NCI-H226 (cell line): ENCODE results near the gene NRG4.
A peak's percentile ranks its signal among the peaks of the same experiment; 100 is the strongest.
"Not testable (repeated sequence)": the region's sequence is repeated elsewhere in the genome, so short reads cannot be mapped to it uniquely, and the experiment has no call there.

Source experiments
- DNase-seq: peaks from one replicate; pipeline ENCODE4 v3.0.0-alpha.2; 2015

The NRG4 gene, protein sequence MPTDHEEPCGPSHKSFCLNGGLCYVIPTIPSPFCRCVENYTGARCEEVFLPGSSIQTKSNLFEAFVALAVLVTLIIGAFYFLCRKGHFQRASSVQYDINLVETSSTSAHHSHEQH

DNA sequence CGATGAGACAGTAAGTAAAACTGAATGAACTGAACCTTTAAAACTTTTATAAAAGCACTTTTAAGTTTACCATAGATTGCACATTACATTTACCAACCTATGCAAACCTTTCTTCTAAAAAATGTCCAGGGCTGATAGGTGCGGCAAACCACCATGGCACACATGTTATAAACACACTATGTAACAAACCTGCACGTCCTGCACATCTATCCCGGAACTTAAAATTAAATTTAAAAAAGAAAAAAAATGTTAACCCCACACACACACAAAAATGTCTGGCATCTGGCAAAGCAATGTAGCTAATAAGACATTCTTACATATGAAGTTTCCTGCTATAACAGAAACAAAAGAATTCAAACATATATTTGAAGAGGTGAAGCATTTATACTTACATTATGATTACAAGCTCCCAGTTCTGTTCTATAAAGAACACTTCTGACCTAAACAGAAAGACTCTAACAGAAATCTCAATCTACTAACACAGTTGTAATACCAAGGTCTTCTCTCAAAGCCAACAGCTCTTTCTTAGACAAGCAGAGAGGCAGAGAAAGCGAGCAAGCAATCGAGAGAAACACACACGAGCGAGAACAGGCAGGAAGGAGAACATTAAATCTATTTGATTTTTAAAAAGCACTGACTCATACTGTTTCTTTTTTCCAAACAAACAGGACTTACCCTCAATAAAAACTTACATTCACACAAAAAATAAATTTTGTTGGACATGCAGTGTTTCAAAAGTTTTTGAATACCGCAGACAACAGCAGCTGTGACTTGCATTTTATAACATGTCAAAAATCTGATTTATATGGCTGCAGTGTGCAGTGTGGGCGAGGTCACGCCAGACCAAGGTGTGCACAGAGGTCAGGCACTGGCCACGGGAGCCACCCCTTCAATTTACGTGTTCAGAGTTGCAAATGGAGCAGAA lies at the start of gene NRG4:
Gene NRG4 (minus strand): TSS at position 798 of the 925 bp plus-strand sequence. CDS start 1,194 bp downstream, outside the sequence.
- DNase-seq = no peak

DNA sequence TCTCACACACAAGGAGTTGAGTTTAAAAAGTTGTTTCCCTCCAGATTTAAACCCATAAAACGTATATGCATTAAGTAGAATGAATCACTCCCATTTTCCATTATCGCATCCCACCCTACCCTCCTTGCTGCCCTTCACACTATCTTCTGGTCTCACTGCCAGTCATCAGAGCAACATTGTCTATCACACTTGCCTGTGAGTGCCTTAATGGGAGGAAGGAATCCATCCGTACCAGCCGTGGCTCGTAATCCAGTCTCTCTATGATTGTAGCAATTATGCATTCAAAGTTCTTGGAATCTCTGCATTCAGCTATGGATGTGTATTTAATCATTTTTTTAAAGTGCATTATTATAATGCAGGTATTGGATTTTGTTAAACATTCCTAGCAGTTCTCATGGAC lies 49.5 kb upstream of the NRG4 start:
- no peak for DNase-seq

GRCh38 chr15:76060118-76060989 lies 48.1 kb upstream of the NRG4 start:
- no peak for DNase-seq

DNA sequence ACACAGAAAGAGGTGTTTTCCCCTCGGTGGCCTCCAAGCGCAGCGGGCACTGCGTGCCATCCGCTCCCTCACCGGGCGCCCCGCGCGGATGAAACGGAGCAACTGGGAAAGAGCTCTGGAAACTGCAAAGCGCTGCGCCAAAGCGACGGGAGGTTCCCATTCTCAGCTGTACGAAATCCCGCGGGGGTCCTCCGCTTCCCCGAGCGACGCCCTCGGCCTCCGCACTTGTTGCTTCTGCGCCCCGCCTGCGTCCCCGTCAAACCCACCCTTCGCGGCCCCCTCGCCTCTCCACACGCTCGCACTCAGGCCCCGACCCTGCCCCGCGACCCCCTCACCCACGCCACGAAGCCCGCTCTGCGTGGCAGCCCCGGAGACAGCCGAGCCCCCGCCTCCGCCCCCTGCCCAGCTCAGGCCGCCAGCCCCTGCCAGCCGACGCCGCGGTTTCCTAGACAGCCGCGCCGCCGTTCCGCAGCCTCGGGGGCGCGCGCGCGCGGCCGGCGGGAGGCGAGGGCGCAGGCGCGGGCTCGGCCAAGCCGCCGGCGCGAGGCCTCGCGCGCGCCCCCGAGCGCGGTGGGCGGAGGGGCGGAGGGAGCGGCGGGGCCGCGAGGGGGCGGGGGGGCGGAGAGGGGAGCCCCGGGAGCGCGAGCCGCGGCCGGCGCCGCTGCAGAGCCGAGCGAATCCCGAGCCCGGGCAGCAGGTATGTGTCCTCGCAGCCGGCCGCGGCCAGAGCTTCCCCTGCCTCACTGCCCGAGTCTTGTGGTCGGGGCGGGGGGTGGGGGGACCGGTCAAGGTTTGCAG lies 47.3 kb upstream of the NRG4 start, which contains the start of gene TMEM266:
Gene TMEM266 (plus strand): TSS at position 666 of the 798 bp plus-strand sequence. CDS start 74,279 bp downstream, outside the sequence.
- peak; percentile 27 for DNase-seq

DNA sequence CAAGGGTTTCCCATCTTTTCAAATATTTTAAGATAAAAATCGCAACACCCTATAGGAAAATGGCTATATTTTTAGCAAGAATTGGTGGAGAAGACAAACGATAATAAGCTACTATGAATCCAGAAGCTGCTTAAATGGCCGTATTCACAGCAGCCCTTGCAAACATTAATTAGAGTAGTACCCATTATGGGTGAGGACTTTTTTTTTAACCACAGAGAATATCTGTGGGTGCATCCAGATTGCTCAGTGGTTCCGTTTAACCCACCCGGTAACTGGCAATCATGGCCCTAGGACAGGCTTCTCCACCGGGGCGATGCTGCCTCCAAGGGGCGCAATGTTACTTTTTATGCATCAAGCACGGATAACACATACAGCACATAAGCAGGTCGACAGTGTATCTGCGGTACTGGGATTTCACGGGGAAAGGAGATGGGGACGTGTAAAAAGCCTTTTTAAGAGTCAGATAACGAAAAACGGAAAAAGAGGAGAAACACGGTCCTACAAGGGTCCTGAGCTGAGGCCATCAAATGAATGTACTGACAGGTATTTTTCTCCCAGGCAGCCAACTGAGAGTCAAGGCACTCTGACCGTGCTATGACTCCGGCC lies 46.6 kb upstream of the NRG4 start:
- no peak for DNase-seq

GRCh38 chr15:76057332-76058000 lies 45.2 kb upstream of the NRG4 start:
- no peak for DNase-seq

DNA sequence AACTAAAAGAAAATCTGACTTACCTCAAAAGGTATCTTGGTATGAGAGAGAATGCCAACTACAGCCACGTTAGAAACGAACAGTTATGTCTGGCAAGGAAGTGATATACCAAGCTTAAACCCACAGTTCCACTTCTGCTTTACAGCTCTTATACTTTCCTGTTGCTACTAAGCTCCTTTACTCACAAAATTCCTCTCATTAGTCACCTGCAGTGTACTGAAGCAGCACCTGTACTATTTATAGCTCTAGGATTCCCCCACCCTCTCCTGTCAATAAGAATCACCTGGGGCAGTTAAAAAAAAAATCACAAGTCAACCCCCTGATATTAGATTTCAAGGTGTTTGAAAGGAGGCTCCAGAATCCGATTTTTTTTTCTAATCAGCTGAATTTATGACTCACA lies 44.7 kb upstream of the NRG4 start:
- DNase-seq = no peak

DNA sequence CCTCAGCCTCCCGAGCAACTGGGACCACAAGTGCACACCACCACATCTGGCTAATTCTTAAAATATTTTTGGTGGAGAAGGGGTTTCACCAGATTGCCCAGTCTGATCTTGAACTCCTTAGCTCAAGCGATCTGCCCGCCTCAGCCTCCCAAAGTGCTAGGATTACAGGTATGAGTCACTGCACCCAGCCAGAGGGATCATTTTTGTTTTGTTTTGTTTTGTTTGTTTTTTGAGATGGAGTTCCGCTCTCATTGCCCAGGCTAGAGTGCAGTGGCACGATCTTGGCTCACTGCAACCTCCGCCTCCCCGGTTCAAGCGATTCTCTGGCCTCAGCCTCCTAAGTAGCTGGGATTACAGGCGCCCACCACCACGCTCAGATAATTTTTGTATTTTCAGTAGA lies 42.0 kb upstream of the NRG4 start:
- not testable (repeated sequence) for DNase-seq

GRCh38 chr15:76038512-76038911 lies 26.3 kb upstream of the NRG4 start:
- no peak for DNase-seq

GRCh38 chr15:76035593-76035992 lies 23.4 kb upstream of the NRG4 start:
- DNase-seq = no peak

- DNase-seq = no peak
Measured at GRCh38 chr15:76034111-76034510, 21.9 kb upstream of the NRG4 start.

DNA sequence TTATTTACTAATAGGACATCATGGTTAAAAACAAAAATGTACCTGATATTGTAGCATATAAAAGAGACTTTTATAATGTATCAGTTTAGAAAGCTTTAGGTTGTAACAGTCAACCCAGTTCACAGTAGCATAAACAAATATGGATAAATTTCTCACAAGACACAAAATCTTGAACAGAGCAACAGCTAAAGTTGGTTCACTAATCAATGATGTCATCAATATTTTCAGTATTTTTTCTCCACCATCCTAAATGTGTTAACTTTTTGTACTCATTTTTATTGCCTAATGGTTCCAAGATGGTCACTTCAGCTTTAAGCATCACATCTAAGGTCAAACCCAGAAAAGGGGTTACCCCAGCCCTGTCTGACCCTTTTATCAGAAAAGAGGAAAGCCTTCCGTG lies 21.2 kb upstream of the NRG4 start:
- DNase-seq = no peak

DNA sequence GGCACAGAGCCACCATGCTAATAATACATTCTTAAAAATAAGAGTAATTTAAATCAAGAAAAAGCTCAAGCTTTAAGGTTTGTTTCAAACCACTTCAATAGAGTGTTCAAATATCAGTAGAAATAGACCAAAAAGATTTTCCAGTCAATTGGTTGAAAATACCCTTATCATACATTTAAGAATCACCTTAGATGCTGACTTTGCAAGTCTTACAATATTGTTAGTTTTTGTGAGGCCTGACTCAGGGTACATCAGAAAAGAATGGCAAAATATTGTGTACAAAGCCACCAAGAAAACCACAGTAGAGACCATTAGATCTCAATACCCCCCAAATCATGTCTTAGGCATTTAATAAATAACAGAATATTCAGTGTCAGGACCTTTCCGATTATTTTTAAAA lies 19.8 kb upstream of the NRG4 start:
- DNase-seq = no peak

GRCh38 chr15:76024021-76024768 lies 12.0 kb upstream of the NRG4 start:
- no peak for DNase-seq

- DNase-seq = not testable (repeated sequence)
Measured at GRCh38 chr15:76013470-76013869, 1.2 kb upstream of the NRG4 start.

- DNase-seq = no peak
Measured at GRCh38 chr15:76010613-76011012, 1.6 kb downstream of the NRG4 start.

- DNase-seq = peak; percentile 59
Measured at GRCh38 chr15:76006136-76006778, 6.0 kb downstream of the NRG4 start.

DNA sequence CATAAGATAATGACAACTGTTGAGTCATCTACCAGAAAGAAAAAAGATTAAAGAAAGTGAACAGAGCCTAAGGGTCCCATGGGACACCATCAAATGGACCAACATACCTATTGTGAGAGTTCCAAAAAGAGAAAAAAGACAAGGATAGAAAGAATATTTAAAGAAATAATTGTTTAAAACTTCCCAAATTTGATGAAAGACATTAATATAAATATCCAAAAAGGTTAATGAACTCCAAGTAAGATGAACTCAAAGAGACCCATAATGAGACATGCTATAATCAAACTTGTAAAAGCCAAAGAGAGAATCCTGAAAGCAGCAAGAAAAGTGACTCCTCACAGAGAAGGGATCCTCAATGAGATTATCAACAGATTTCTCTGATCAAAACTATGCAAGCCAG lies 8.9 kb downstream of the NRG4 start:
- DNase-seq = no peak

DNA sequence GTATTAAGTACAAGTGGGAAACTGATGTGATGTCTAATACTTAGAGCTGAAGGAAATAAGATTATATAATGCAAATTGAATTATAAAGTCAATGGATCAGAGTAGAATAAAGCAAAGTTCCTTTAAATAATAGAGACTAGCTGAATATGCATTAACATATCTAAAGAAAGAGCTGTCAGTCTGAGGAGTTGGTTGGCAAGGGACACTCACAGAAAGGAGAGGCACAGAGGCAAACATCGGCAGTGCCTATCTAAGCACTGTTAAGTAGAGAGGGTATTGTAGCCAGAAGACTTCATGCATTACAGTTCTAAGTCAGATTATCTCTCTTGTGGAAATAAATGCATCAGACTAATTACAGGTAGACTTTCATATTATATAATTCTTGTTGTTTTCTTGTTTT lies 16.6 kb downstream of the NRG4 start:
- no peak for DNase-seq

DNA sequence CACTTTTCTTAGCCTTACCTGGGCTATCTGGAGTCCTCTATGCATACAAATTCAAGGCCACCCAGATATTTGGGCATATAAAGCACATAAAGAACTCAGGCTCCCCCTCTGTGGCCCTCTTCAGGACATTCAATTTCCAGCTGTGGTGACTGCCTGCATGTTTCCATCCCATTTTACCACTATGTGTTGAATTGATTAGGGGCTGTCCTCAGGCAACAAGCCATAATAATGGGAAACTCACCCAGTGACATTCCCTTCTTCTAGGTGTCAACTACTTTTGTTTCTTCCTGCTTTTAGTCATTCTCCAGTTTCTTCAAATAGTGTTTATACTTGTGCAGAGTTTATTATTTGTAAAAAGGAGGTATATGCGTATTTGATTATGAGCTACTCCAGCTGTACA lies 18.0 kb downstream of the NRG4 start:
- no peak for DNase-seq
